WTC11 (cell line): ENCODE data around the gene ALDOA. TPM values are rescaled to one million over a fixed set of nuclear protein-coding genes. Genes with fewer than 3 reads are reported as not detected.
A peak's percentile ranks its signal among the peaks of the same experiment; 100 is the strongest.

Experiments
- ATAC-seq: fragments of 200-7000 bp; cut with Tn5 transposase; 2 replicates; pipeline ENCODE4 v1.10.0; 2021; ENCODE audit warnings: mild to moderate bottlenecking, moderate library complexity
- CTCF ChIA-PET: fragments of 300-600 bp; sonication (Branson Sonifier 250); formaldehyde crosslinking; loops from one replicate; lab custom pipeline; 2021; ENCODE audit warnings: antibody characterized with exemption; lab: Charles Lee
- POLR2A ChIA-PET: fragments of 350-600 bp; sonication (Branson Sonifier 250); formaldehyde crosslinking; loops from one replicate; lab custom pipeline; 2021; ENCODE audit warnings: antibody characterized with exemption; lab: Charles Lee
- DNase-seq: peaks from one replicate; pipeline ENCODE4 v3.0.0; 2021; ENCODE audit warnings: low spot score
- H3K27ac Mint-ChIP-seq: 2 replicates; pipeline ENCODE4 v1.8.0; 2021; ENCODE audit warnings: mixed read lengths
- H3K27me3 Mint-ChIP-seq: 2 replicates; pipeline ENCODE4 v1.8.0; 2021; ENCODE audit warnings: low read depth, mild to moderate bottlenecking, moderate library complexity, mixed read lengths
- H3K36me3 Mint-ChIP-seq: 2 replicates; pipeline ENCODE4 v1.8.0; 2021; ENCODE audit warnings: mixed read lengths
- H3K4me1 Mint-ChIP-seq: 2 replicates; pipeline ENCODE4 v1.8.0; 2022; ENCODE audit warnings: mixed read lengths
- H3K4me3 Mint-ChIP-seq: 2 replicates; pipeline ENCODE4 v1.8.0; 2021; ENCODE audit warnings: mild to moderate bottlenecking, moderate library complexity, mixed read lengths
- H3K9me3 Mint-ChIP-seq: 2 replicates; pipeline ENCODE4 v1.8.0; 2021; ENCODE audit warnings: mixed read lengths
- CREB1 ChIP-seq: sonication (generic); formaldehyde crosslinking; IDR thresholded peaks from 2 replicates; pipeline ENCODE4 v1.8.0; 2023; ENCODE audit warnings: mild to moderate bottlenecking, missing genetic modification reagents
- ETV6 ChIP-seq: sonication (generic); formaldehyde crosslinking; IDR thresholded peaks from 2 replicates; pipeline ENCODE4 v1.8.1; 2022; ENCODE audit warnings: mild to moderate bottlenecking, missing genetic modification reagents
- FOXP1 ChIP-seq: sonication (generic); formaldehyde crosslinking; IDR thresholded peaks from 2 replicates; pipeline ENCODE4 v1.8.0; 2022; ENCODE audit warnings: missing genetic modification reagents, mild to moderate bottlenecking, moderate library complexity, borderline replicate concordance
- GABPB1 ChIP-seq: sonication (generic); formaldehyde crosslinking; IDR thresholded peaks from 2 replicates; pipeline ENCODE4 v1.8.1; 2023; ENCODE audit warnings: mild to moderate bottlenecking, missing genetic modification reagents
- GTF2I ChIP-seq: fragments of 250-450 bp; sonication (Bioruptor Pico); conservative IDR thresholded peaks from 2 replicates; pipeline ENCODE4 v1.4.0; 2021; ENCODE audit warnings: mild to moderate bottlenecking
- JAZF1 ChIP-seq: fragments of 250-450 bp; sonication (Bioruptor Pico); IDR thresholded peaks from 2 replicates; pipeline ENCODE4 v1.9.0; 2021; ENCODE audit warnings: moderate library complexity, mild to moderate bottlenecking, inconsistent platforms
- NFATC4 ChIP-seq: fragments of 250-450 bp; sonication (Bioruptor Pico); IDR thresholded peaks from 2 replicates; pipeline ENCODE4 v1.9.0; 2021; ENCODE audit warnings: mild to moderate bottlenecking
- SP1 ChIP-seq: sonication (generic); formaldehyde crosslinking; conservative IDR thresholded peaks from 2 replicates; pipeline ENCODE4 v1.8.1; 2022; ENCODE audit warnings: missing genetic modification reagents
- TEAD1 ChIP-seq: sonication (generic); formaldehyde crosslinking; IDR thresholded peaks from 2 replicates; pipeline ENCODE4 v1.8.0; 2022; ENCODE audit warnings: mild to moderate bottlenecking, missing genetic modification reagents
- ZBTB21 ChIP-seq: sonication (generic); formaldehyde crosslinking; IDR thresholded peaks from 2 replicates; pipeline ENCODE4 v1.8.1; 2023; ENCODE audit warnings: mild to moderate bottlenecking, missing genetic modification reagents, borderline replicate concordance
- ZNF121 ChIP-seq: sonication (generic); formaldehyde crosslinking; IDR thresholded peaks from 2 replicates; pipeline ENCODE4 v1.8.0; 2023; ENCODE audit warnings: missing genetic modification reagents
- ZNF138 ChIP-seq: sonication (generic); formaldehyde crosslinking; conservative IDR thresholded peaks from 2 replicates; pipeline ENCODE4 v1.8.1; 2022; ENCODE audit warnings: mild to moderate bottlenecking, moderate library complexity, missing genetic modification reagents
- ZNF671 ChIP-seq: fragments of 250-450 bp; sonication (Bioruptor Pico); IDR thresholded peaks from 2 replicates; pipeline ENCODE4 v1.8.0; 2021; ENCODE audit warnings: mild to moderate bottlenecking
- total RNA-seq: library from RNA; stranded (reverse); gene quantifications from 3 replicates; pipeline ENCODE4 v1.2.3, GENCODE V29; 2021
- TF ChIP-seq, protein P1 (sequence below): fragments of 250-450 bp; sonication (Bioruptor Pico); IDR thresholded peaks from 2 replicates; pipeline ENCODE4 v2.1.2; 2022; ENCODE audit warnings: mild to moderate bottlenecking, moderate library complexity
- TF ChIP-seq, protein P2 (sequence below): sonication (generic); formaldehyde crosslinking; IDR thresholded peaks from 2 replicates; pipeline ENCODE4 v1.8.1; 2023; ENCODE audit warnings: mild to moderate bottlenecking, missing genetic modification reagents
- TF ChIP-seq, protein P3 (sequence below): sonication (generic); formaldehyde crosslinking; IDR thresholded peaks from 2 replicates; pipeline ENCODE4 v1.8.1; 2023; ENCODE audit warnings: mild to moderate bottlenecking, missing genetic modification reagents, borderline replicate concordance
- TF ChIP-seq, protein P4 (sequence below): sonication (generic); formaldehyde crosslinking; conservative IDR thresholded peaks from 2 replicates; pipeline ENCODE4 v1.8.1; 2023; ENCODE audit warnings: mild to moderate bottlenecking, low read depth, missing genetic modification reagents, moderate library complexity
- TF ChIP-seq, protein P5 (sequence below): sonication (generic); formaldehyde crosslinking; IDR thresholded peaks from 2 replicates; pipeline ENCODE4 v1.8.0; 2022; ENCODE audit warnings: mild to moderate bottlenecking, missing genetic modification reagents
- TF ChIP-seq, protein P6 (sequence below): sonication (generic); formaldehyde crosslinking; IDR thresholded peaks from 2 replicates; pipeline ENCODE4 v1.8.0; 2022; ENCODE audit warnings: mild to moderate bottlenecking, missing genetic modification reagents

The ALDOA gene
- total RNA-seq, 1 experiment from 2014 or later, result 1,537 TPM

DNA sequence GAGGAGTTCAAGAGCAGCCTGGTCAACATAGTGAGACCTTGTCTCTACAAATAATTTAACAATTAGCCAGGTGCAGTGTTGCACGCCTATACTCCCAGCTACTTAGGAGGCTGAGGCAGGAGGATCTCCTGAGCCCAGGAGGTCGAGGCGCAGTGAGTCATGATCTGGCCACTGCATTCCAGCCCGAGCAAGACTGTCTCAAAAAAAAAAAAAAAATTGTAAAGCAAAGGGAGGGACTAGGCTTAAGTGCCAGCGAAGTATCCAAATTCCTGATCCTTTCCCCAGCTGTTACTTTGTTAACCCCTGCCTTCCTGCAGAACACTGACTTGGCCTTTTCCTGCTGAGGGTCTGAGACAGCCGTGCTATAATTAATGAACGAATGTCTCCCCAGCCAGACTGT lies 45.1 kb downstream of the ALDOA start (continued):
- no peak for TF ChIP-seq TEAD1 (CRISPR knock-in tag)

DNA sequence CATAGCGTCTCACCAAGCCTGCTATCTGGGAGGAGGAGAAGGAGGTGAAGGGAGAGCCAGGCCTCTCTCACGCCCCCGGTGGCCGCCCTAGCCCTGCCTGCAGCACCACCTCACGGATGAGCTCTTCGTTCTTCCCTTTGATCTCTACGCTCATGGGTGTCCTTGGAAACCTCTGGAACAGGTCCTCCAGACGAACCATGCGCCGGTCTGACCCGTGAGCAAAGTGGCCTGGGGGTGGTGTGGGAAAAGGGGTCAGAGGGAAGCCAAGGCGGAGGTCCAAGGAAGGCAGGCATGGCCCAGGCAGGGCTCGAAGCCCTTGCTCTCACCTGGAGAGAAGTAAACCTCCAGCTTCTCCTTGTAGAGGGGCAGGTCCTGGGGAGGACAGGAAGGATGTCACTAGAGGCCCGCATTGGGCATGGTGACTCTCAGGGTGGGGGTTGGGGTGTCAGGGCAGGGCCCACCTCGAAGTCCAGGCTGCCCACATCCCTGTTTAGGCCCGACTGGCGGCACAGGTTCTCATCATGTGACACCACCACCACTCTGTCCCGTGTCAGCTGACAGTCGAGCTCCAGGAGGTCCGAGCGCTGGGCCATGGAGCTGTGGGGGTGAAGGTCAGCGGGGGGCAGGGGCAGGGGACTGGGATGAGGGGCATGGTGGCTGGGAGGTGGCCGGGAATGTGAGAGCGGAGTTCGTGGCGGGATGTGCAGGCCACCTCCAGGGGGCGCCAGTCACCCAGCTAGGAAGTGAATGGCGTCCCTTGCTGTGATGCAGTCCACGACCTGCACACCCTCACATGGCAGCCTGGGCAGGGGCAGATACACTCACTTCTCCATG lies 46.9 kb downstream of the ALDOA start:
- Mint-ChIP-seq H3K27me3 (no peaks in the 10 kb centered on the region), H3K4me1 (peaks cover 3% of the 10 kb centered on the region), H3K36me3 (no peaks in the 10 kb centered on the region; the same call in 1 of the 2 replicates), H3K9me3 (no peaks in the 10 kb centered on the region), H3K27ac (no peak overlapping the region), H3K4me3 (no peak overlapping the region)
- POLR2A ChIA-PET, result interaction anchor here (0.6 to 1.3 kb wide), 4 partner anchors 8 to 322 kb away, joined by 3 to 7 read pairs (median 3); no protein-coding TSS in a partner anchor
- CTCF ChIA-PET, result interaction anchor here (0.6 to 6.9 kb wide), 81 partner anchors 9 to 636 kb away, joined by 3 to 129 read pairs (median 5); partner anchors contain the start of genes ALDOA, C16orf92, CD2BP2 and CDIPT
- DNase-seq, result peak; percentile 82
- peak; percentile 83 for ATAC-seq
- TF ChIP-seq ETV6 (no peak), ZBTB21 (no peak), NFATC4 (CRISPR knock-in tag) (no peak), ZNF121 (CRISPR knock-in tag) (no peak), ZNF671 (no peak), GABPB1 (CRISPR knock-in tag) (peak; percentile 11; the same call in 1 of the 2 replicates), CREB1 (CRISPR knock-in tag) (no peak), JAZF1 (CRISPR knock-in tag) (no peak), GTF2I (CRISPR knock-in tag) (peak; percentile 93; the same call in 1 of the 2 replicates), ZNF138 (CRISPR knock-in tag) (no peak), FOXP1 (CRISPR knock-in tag) (0 out of 2 replicates have a peak, but pooled peaks have one; percentile 20), SP1 (CRISPR knock-in tag) (peak; percentile 55; the same call in 1 of the 2 replicates)
- TF ChIP-seq, protein P1, sequence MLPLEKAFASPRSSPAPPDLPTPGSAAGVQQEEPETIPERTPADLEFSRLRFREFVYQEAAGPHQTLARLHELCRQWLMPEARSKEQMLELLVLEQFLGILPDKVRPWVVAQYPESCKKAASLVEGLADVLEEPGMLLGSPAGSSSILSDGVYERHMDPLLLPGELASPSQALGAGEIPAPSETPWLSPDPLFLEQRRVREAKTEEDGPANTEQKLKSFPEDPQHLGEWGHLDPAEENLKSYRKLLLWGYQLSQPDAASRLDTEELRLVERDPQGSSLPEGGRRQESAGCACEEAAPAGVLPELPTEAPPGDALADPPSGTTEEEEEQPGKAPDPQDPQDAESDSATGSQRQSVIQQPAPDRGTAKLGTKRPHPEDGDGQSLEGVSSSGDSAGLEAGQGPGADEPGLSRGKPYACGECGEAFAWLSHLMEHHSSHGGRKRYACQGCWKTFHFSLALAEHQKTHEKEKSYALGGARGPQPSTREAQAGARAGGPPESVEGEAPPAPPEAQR (CRISPR knock-in tag), result no peak
- TF ChIP-seq, protein P2, sequence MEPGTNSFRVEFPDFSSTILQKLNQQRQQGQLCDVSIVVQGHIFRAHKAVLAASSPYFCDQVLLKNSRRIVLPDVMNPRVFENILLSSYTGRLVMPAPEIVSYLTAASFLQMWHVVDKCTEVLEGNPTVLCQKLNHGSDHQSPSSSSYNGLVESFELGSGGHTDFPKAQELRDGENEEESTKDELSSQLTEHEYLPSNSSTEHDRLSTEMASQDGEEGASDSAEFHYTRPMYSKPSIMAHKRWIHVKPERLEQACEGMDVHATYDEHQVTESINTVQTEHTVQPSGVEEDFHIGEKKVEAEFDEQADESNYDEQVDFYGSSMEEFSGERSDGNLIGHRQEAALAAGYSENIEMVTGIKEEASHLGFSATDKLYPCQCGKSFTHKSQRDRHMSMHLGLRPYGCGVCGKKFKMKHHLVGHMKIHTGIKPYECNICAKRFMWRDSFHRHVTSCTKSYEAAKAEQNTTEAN (CRISPR knock-in tag), result 0 out of 2 replicates have a peak, but pooled peaks have one; percentile 21
- TF ChIP-seq, protein P3, sequence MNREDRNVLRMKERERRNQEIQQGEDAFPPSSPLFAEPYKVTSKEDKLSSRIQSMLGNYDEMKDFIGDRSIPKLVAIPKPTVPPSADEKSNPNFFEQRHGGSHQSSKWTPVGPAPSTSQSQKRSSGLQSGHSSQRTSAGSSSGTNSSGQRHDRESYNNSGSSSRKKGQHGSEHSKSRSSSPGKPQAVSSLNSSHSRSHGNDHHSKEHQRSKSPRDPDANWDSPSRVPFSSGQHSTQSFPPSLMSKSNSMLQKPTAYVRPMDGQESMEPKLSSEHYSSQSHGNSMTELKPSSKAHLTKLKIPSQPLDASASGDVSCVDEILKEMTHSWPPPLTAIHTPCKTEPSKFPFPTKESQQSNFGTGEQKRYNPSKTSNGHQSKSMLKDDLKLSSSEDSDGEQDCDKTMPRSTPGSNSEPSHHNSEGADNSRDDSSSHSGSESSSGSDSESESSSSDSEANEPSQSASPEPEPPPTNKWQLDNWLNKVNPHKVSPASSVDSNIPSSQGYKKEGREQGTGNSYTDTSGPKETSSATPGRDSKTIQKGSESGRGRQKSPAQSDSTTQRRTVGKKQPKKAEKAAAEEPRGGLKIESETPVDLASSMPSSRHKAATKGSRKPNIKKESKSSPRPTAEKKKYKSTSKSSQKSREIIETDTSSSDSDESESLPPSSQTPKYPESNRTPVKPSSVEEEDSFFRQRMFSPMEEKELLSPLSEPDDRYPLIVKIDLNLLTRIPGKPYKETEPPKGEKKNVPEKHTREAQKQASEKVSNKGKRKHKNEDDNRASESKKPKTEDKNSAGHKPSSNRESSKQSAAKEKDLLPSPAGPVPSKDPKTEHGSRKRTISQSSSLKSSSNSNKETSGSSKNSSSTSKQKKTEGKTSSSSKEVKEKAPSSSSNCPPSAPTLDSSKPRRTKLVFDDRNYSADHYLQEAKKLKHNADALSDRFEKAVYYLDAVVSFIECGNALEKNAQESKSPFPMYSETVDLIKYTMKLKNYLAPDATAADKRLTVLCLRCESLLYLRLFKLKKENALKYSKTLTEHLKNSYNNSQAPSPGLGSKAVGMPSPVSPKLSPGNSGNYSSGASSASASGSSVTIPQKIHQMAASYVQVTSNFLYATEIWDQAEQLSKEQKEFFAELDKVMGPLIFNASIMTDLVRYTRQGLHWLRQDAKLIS (CRISPR knock-in tag), result no peak
- TF ChIP-seq, protein P4, sequence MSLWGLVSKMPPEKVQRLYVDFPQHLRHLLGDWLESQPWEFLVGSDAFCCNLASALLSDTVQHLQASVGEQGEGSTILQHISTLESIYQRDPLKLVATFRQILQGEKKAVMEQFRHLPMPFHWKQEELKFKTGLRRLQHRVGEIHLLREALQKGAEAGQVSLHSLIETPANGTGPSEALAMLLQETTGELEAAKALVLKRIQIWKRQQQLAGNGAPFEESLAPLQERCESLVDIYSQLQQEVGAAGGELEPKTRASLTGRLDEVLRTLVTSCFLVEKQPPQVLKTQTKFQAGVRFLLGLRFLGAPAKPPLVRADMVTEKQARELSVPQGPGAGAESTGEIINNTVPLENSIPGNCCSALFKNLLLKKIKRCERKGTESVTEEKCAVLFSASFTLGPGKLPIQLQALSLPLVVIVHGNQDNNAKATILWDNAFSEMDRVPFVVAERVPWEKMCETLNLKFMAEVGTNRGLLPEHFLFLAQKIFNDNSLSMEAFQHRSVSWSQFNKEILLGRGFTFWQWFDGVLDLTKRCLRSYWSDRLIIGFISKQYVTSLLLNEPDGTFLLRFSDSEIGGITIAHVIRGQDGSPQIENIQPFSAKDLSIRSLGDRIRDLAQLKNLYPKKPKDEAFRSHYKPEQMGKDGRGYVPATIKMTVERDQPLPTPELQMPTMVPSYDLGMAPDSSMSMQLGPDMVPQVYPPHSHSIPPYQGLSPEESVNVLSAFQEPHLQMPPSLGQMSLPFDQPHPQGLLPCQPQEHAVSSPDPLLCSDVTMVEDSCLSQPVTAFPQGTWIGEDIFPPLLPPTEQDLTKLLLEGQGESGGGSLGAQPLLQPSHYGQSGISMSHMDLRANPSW, result no peak
- TF ChIP-seq, protein P5, sequence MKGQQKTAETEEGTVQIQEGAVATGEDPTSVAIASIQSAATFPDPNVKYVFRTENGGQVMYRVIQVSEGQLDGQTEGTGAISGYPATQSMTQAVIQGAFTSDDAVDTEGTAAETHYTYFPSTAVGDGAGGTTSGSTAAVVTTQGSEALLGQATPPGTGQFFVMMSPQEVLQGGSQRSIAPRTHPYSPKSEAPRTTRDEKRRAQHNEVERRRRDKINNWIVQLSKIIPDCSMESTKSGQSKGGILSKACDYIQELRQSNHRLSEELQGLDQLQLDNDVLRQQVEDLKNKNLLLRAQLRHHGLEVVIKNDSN (CRISPR knock-in tag), result peak; percentile 34; the same call in 1 of the 2 replicates
- TF ChIP-seq, protein P6, sequence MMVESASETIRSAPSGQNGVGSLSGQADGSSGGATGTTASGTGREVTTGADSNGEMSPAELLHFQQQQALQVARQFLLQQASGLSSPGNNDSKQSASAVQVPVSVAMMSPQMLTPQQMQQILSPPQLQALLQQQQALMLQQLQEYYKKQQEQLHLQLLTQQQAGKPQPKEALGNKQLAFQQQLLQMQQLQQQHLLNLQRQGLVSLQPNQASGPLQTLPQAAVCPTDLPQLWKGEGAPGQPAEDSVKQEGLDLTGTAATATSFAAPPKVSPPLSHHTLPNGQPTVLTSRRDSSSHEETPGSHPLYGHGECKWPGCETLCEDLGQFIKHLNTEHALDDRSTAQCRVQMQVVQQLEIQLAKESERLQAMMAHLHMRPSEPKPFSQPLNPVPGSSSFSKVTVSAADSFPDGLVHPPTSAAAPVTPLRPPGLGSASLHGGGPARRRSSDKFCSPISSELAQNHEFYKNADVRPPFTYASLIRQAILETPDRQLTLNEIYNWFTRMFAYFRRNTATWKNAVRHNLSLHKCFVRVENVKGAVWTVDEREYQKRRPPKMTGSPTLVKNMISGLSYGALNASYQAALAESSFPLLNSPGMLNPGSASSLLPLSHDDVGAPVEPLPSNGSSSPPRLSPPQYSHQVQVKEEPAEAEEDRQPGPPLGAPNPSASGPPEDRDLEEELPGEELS (CRISPR knock-in tag), result no peak
